IMR-90 (cell line): Measurements from ENCODE around the gene CRACDL. TPM values are rescaled to one million over a fixed set of nuclear protein-coding genes. Genes with fewer than 3 reads are reported as not detected.
"Not testable (repeated sequence)": the region's sequence is repeated elsewhere in the genome, so short reads cannot be mapped to it uniquely, and the experiment has no call there.

Source experiments
- ATAC-seq: fragments of 200-7000 bp; cut with Tn5 transposase; 2 replicates; pipeline ENCODE4 v1.9.1; 2020; ENCODE audit warnings: low read depth, mild to moderate bottlenecking, moderate library complexity
- BruUV-seq: library from RNA; stranded (reverse); fragments of 400-500 nt; replicated peaks from 2 replicates; lab custom pipeline; 2021; lab: Mats Ljungman, UMichigan
- CTCF ChIA-PET: fragments of 300-600 bp; formaldehyde crosslinking; extraction: SDS; loops from one replicate; lab custom pipeline; 2021; ENCODE audit warnings: antibody characterized with exemption; lab: Yijun Ruan, JAX
- POLR2A ChIA-PET: fragments of 300-600 bp; sonication (Branson Sonifier 250); formaldehyde crosslinking; loops from one replicate; lab custom pipeline; 2022; ENCODE audit warnings: antibody characterized with exemption; ENCODE audit not compliant: unreplicated experiment; lab: Charles Lee
- DNase-seq: peaks from one replicate; pipeline ENCODE4 v3.0.0; 2013
- H2AFZ ChIP-seq: replicated peaks from 2 replicates; pipeline ENCODE3; 2013; ENCODE audit warnings: low read length, mild to moderate bottlenecking; ENCODE audit not compliant: poor library complexity
- H2AK5ac ChIP-seq: 2 replicates; pipeline ENCODE4 v1.6.1; 2013; ENCODE audit warnings: low read depth, low read length, inconsistent platforms
- H2AK9ac ChIP-seq: replicated peaks from 2 replicates; pipeline ENCODE3; 2013; ENCODE audit warnings: mild to moderate bottlenecking, low read depth, low read length, moderate library complexity; ENCODE audit not compliant: poor library complexity
- H2BK120ac ChIP-seq: 2 replicates; pipeline ENCODE4 v1.6.1; 2013; ENCODE audit warnings: low read depth, low read length, inconsistent platforms
- H2BK15ac ChIP-seq: 3 replicates; pipeline ENCODE4 v1.6.1; 2013; ENCODE audit warnings: low read depth, low read length, inconsistent platforms
- H2BK20ac ChIP-seq: 2 replicates; pipeline ENCODE4 v1.6.1; 2013; ENCODE audit warnings: low read depth, mild to moderate bottlenecking, inconsistent platforms, low read length, moderate library complexity
- H2BK5ac ChIP-seq: 2 replicates; pipeline ENCODE4 v1.6.1; 2013; ENCODE audit warnings: mild to moderate bottlenecking, low read depth, low read length, inconsistent platforms; ENCODE audit not compliant: poor library complexity, severe bottlenecking
- H3K14ac ChIP-seq: replicated peaks from 2 replicates; pipeline ENCODE4 v1.6.1; 2013; ENCODE audit warnings: low read depth, low read length, inconsistent platforms
- H3K18ac ChIP-seq: 2 replicates; pipeline ENCODE4 v1.6.1; 2013; ENCODE audit warnings: low read depth, low read length, control low read depth
- H3K23ac ChIP-seq: 2 replicates; pipeline ENCODE4 v1.6.1; 2013; ENCODE audit warnings: low read depth, low read length, inconsistent platforms
- H3K27ac ChIP-seq: 2 replicates; pipeline ENCODE4 v1.5.1; 2013; ENCODE audit warnings: mild to moderate bottlenecking, control low read depth, low read length; ENCODE audit not compliant: insufficient read depth
- H3K27me3 ChIP-seq: 2 replicates; pipeline ENCODE4 v1.6.1; 2013; ENCODE audit warnings: low read length; ENCODE audit not compliant: control insufficient read depth, insufficient read depth
- H3K36me3 ChIP-seq: 2 replicates; pipeline ENCODE4 v1.6.1; 2013; ENCODE audit warnings: low read length, mixed read lengths; ENCODE audit not compliant: control insufficient read depth, insufficient read depth
- H3K4ac ChIP-seq: 2 replicates; pipeline ENCODE4 v1.6.1; 2013; ENCODE audit warnings: low read depth, low read length, inconsistent platforms
- H3K4me1 ChIP-seq: 2 replicates; pipeline ENCODE4 v1.6.1; 2013; ENCODE audit warnings: low read length, mixed read lengths; ENCODE audit not compliant: control insufficient read depth, insufficient read depth
- H3K4me2 ChIP-seq: 2 replicates; pipeline ENCODE4 v1.6.1; 2013; ENCODE audit warnings: low read depth, mild to moderate bottlenecking, control low read depth, low read length, moderate library complexity
- H3K4me3 ChIP-seq: 2 replicates; pipeline ENCODE4 v1.5.1; 2013; ENCODE audit warnings: low read depth, mild to moderate bottlenecking, control low read depth, low read length, moderate library complexity; ENCODE audit not compliant: insufficient read depth
- H3K56ac ChIP-seq: 2 replicates; pipeline ENCODE4 v1.6.1; 2013; ENCODE audit warnings: low read length, inconsistent platforms; ENCODE audit not compliant: insufficient read depth; ENCODE audit errors: extremely low read depth
- H3K79me1 ChIP-seq, 2 experiments: 2 replicates each; pipeline ENCODE4 v1.6.1; 2013; ENCODE audit warnings: low read length in 2 of 2, inconsistent platforms in 1 of 2, low read depth in 1 of 2
- H3K9ac ChIP-seq: 2 replicates; pipeline ENCODE4 v1.6.1; 2013; ENCODE audit warnings: low read depth, low read length, control low read depth
- H3K9me1 ChIP-seq: 2 replicates; pipeline ENCODE4 v1.6.1; 2013; ENCODE audit warnings: low read length, inconsistent platforms; ENCODE audit not compliant: insufficient read depth
- H3K9me3 ChIP-seq: 2 replicates; pipeline ENCODE4 v1.6.1; 2013; ENCODE audit warnings: low read length; ENCODE audit not compliant: control insufficient read depth, insufficient read depth
- H4K20me1 ChIP-seq: 2 replicates; pipeline ENCODE4 v1.6.1; 2013; ENCODE audit warnings: low read length, inconsistent platforms; ENCODE audit not compliant: insufficient read depth
- H4K5ac ChIP-seq: 2 replicates; pipeline ENCODE4 v1.6.1; 2013; ENCODE audit warnings: mild to moderate bottlenecking, low read depth, low read length, control low read depth
- H4K8ac ChIP-seq, 2 experiments: 2 replicates each; pipeline ENCODE4 v1.6.1; 2013; ENCODE audit warnings: low read depth in 2 of 2, low read length in 2 of 2, control low read depth in 1 of 2, inconsistent platforms in 1 of 2
- H4K91ac ChIP-seq: 2 replicates; pipeline ENCODE4 v1.6.1; 2013; ENCODE audit warnings: low read depth, low read length, inconsistent platforms; ENCODE audit not compliant: insufficient read depth
- BHLHE40 ChIP-seq: fragments of 150-350 bp; IDR thresholded peaks from 2 replicates; pipeline ENCODE4 v1.6.1; 2016; ENCODE audit warnings: mild to moderate bottlenecking, low read depth, low read length
- FOS ChIP-seq: fragments of 150-350 bp; IDR thresholded peaks from 2 replicates; pipeline ENCODE4 v1.6.1; 2016; ENCODE audit warnings: low read depth, low read length
- MAZ ChIP-seq: IDR thresholded peaks from 2 replicates; pipeline ENCODE4 v1.6.1; 2012; ENCODE audit warnings: low read depth, mild to moderate bottlenecking, low read length, improper control_type of control experiment, moderate library complexity, borderline replicate concordance
- RAD21 ChIP-seq: IDR thresholded peaks from 2 replicates; pipeline ENCODE4 v1.6.1; 2012; ENCODE audit warnings: low read length, improper control_type of control experiment
- RCOR1 ChIP-seq: IDR thresholded peaks from 2 replicates; pipeline ENCODE4 v1.6.1; 2012; ENCODE audit warnings: mild to moderate bottlenecking, low read length, improper control_type of control experiment; ENCODE audit not compliant: insufficient replicate concordance
- RFX5 ChIP-seq: IDR thresholded peaks from 2 replicates; pipeline ENCODE4 v1.8.0; 2012; ENCODE audit warnings: low read depth, mild to moderate bottlenecking, low read length, moderate library complexity
- USF2 ChIP-seq: fragments of 150-350 bp; IDR thresholded peaks from 2 replicates; pipeline ENCODE4 v1.6.1; 2017; ENCODE audit warnings: mild to moderate bottlenecking, antibody characterized with exemption, low read length, low read depth
- WGBS, 2 experiments: methylation state at CpG; one replicate each; pipeline versions ENCODE4 v1.1.5 to v1.1.7; 2013; ENCODE audit warnings: missing lambda C conversion rate in 2 of 2; ENCODE audit not compliant: insufficient read length in 1 of 2; ENCODE audit errors: extremely low coverage in 2 of 2; 5-methylcytosine and 5-hydroxymethylcytosine counted together
- dilution Hi-C: fragments of 300-500 bp; cut with HindIII; formaldehyde crosslinking; loops from one replicate; pipeline ENCODE4 v1.14.3; 2018; ENCODE audit warnings: low sequenced_read_pairs; ENCODE audit not compliant: unreplicated experiment
- in situ Hi-C: fragments of 300-500 bp; cut with MboI; formaldehyde crosslinking; loops from 3 replicates; pipeline ENCODE4 v1.14.3; 2019; ENCODE audit warnings: low sequenced_read_pairs, inconsistent platforms, mixed read lengths
- intact Hi-C: fragments of 100-400 bp; cut with micrococcal nuclease; formaldehyde crosslinking; loops from 2 replicates; pipeline ENCODE4 v1.10.0; 2022
- polyA plus RNA-seq, 3 experiments: library from polyadenylated mRNA; depleted of rRNA; stranded (reverse); fragments of >200 nt; gene quantifications; 2 replicates each; pipeline ENCODE4 v1.2.3, GENCODE V29; 2012; ENCODE audit warnings: low replicate concordance in 1 of 3
- total RNA-seq: library from RNA; depleted of rRNA; stranded (reverse); fragments of >200 nt; gene quantifications from 2 replicates; pipeline ENCODE4 v1.2.3, GENCODE V29; 2012

CRACDL gene
- total and polyA plus RNA-seq, 2 of the 4 experiments (the other 2 are of a cell fraction), result not detected

GRCh38 chr2:98900721-98901120 is 35.3 kb downstream of the CRACDL start:
- dilution Hi-C loops (no loop called here), intact Hi-C loops (no loop called here), in situ Hi-C loops (no loop called here)
- H3K9me3 ChIP-seq, result no peaks in the 10 kb centered on the region
- WGBS, 2 experiments, result 83% methylated on average over 2 of the region's 8 CpGs; no CpG with 5 or more reads in 1 of the 2 experiments
- no peaks in the 10 kb centered on the region for H3K4me1 ChIP-seq
- ATAC-seq, result no peak
- H4K5ac ChIP-seq, result no peak overlapping the region
- no peak overlapping the region for H2BK120ac ChIP-seq
- no peak overlapping the region for H3K18ac ChIP-seq
- ChIA-PET POLR2A (no interaction called here), CTCF (no interaction called here)
- no peaks in the 10 kb centered on the region for H3K79me1 ChIP-seq
- no peak overlapping the region for H2BK5ac ChIP-seq
- no peak overlapping the region for H3K4me3 ChIP-seq
- H2BK20ac ChIP-seq, result no peak overlapping the region
- H3K4ac ChIP-seq, result no peak overlapping the region
- no TSS peak for BruUV-seq
- H2AFZ ChIP-seq, result no peak overlapping the region
- H4K20me1 ChIP-seq, result no peaks in the 10 kb centered on the region
- no peak overlapping the region for H2BK15ac ChIP-seq
- H2AK5ac ChIP-seq, result no peak overlapping the region
- no peak overlapping the region for H3K14ac ChIP-seq
- no peak overlapping the region for H3K27ac ChIP-seq
- H3K27me3 ChIP-seq, result peaks cover 6% of the 10 kb centered on the region
- H4K91ac ChIP-seq, result no peak overlapping the region
- no peak for DNase-seq
- no peak overlapping the region for H4K8ac ChIP-seq
- no peak overlapping the region for H3K9ac ChIP-seq
- no peaks in the 10 kb centered on the region for H3K36me3 ChIP-seq
- H3K56ac ChIP-seq, result no peak overlapping the region
- no peak overlapping the region for H3K23ac ChIP-seq
- H2AK9ac ChIP-seq, result no peak overlapping the region
- no peak overlapping the region for H3K4me2 ChIP-seq
- H3K9me1 ChIP-seq, result no peaks in the 10 kb centered on the region
- TF ChIP-seq FOS (no peak), USF2 (no peak), RCOR1 (no peak), RFX5 (no peak), MAZ (no peak), BHLHE40 (no peak), RAD21 (no peak)

GRCh38 chr2:98899703-98900078 is 36.3 kb downstream of the CRACDL start:
- CTCF ChIA-PET, in situ Hi-C loops, ATAC-seq: not testable (repeated sequence)

More at GRCh38 chr2:98899703-98900078, 36.3 kb downstream of the CRACDL start:
- H3K27me3 ChIP-seq, result peaks cover 10% of the 10 kb centered on the region
- H4K91ac ChIP-seq, DNase-seq, H2BK15ac ChIP-seq, H2AFZ ChIP-seq, H4K8ac ChIP-seq, H3K56ac ChIP-seq, H3K27ac ChIP-seq, H3K9me1 ChIP-seq, H3K79me1 ChIP-seq, H2BK20ac ChIP-seq, H4K20me1 ChIP-seq, dilution Hi-C loops, H3K4me3 ChIP-seq, H3K14ac ChIP-seq, H2AK9ac ChIP-seq, H2BK5ac ChIP-seq, H3K4ac ChIP-seq, H3K23ac ChIP-seq, H4K5ac ChIP-seq, H3K18ac ChIP-seq, H3K9ac ChIP-seq, POLR2A ChIA-PET, H3K36me3 ChIP-seq, intact Hi-C loops, BruUV-seq, H3K4me2 ChIP-seq, H2BK120ac ChIP-seq, H2AK5ac ChIP-seq, H3K4me1 ChIP-seq, H3K9me3 ChIP-seq: not testable (repeated sequence)
- WGBS, 2 experiments, result 75% methylated on average over 2 of the region's 2 CpGs; no CpG with 5 or more reads in 1 of the 2 experiments
